Measurements from ENCODE around the gene GRIK4. TPM values are rescaled to one million over a fixed set of nuclear protein-coding genes. Genes with fewer than 3 reads are reported as not detected.

Gene GRIK4
- total and polyA plus RNA-seq, 9 of the 15 experiments (the other 6 are each of a cell fraction or from before 2014, with no cell fraction given): not detected

- Histone ChIP-seq H3K9me3 (replicated peaks; ENCODE audit: control insufficient read depth, insufficient read depth, low read depth, low read length) (no peaks in the 10 kb centered on the region), H3K36me3 (ENCODE audit: control insufficient read depth, insufficient read depth, low read length) (no peaks in the 10 kb centered on the region), H3K4me3 (no peak overlapping the region), H3K4me1 (replicated peaks in 1 of 2; ENCODE audit: control insufficient read depth in 2 of 2, insufficient read depth in 2 of 2, low read length in 2 of 2) (0 out of 5 replicates have a peak, but pooled peaks cover 0 to 3% of the 10 kb centered on the region in 2 experiments), H3K9me1 (ENCODE audit: control insufficient read depth, insufficient read depth, low read length) (no peaks in the 10 kb centered on the region), H3K27me3 (ENCODE audit: control insufficient read depth in 2 of 2, insufficient read depth in 2 of 2, low read length in 2 of 2) (peaks cover 31 to 84% of the 10 kb centered on the region in 2 experiments; a peak in 4 of 5 replicates), H3K9ac (ENCODE audit: insufficient read depth in 1 of 2, low read depth in 2 of 2, low read length in 2 of 2) (no peak overlapping the region), H4K20me1 (replicated peaks; ENCODE audit: control insufficient read depth, insufficient read depth, low read length) (no peaks in the 10 kb centered on the region), H3K79me2 (ENCODE audit: control insufficient read depth, insufficient read depth, low read length) (no peaks in the 10 kb centered on the region), H3K4me2 (ENCODE audit: insufficient read depth, low read length) (no peak overlapping the region), H2AFZ (ENCODE audit: low read depth, low read length) (no peak overlapping the region), H3K27ac (ENCODE audit: extremely low read depth, low read depth, low read length) (no peak overlapping the region)
- ChIA-PET POLR2A (interaction anchor here (0.9 kb wide), 1 partner anchor 32 kb away, joined by 4 read pairs; no protein-coding TSS in a partner anchor), CTCF (ENCODE audit: low intra/inter-chr PET ratio) (no interaction called here)
- no TSS peak for BruUV-seq (replicated peaks)
- DNase-seq (ENCODE audit: extremely low read depth in 1 of 4, low spot score in 3 of 4) (no peak), ATAC-seq (no peak), FAIRE-seq (no peak)
- WGBS (ENCODE audit: insufficient coverage, low coverage, missing lambda C conversion rate): 2% methylated on average over 5 of the region's 5 CpGs
- in situ Hi-C loops (cut with MboI) (no loop called here), intact Hi-C loops (cut with micrococcal nuclease) (no loop called here)
- TF ChIP-seq ZNF124 (CRISPR knock-in tag; IDR thresholded peaks at IDR 0.05): no peak
- no peak for TF ChIP-seq CEBPG (CRISPR knock-in tag; IDR thresholded peaks at IDR 0.05)
- 0 out of 4 replicates have a peak, but pooled peaks have one; percentile 17 to 19 for TF ChIP-seq CEBPG (tag; conservative IDR thresholded peaks at IDR 0.05 in 1 of 2, IDR thresholded peaks at IDR 0.05 in 1 of 2)
- no peak for TF ChIP-seq STAG1 (CRISPR knock-in tag; IDR thresholded peaks at IDR 0.05; ENCODE audit: borderline replicate concordance)
- TF ChIP-seq, protein P1, sequence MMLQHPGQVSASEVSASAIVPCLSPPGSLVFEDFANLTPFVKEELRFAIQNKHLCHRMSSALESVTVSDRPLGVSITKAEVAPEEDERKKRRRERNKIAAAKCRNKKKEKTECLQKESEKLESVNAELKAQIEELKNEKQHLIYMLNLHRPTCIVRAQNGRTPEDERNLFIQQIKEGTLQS (IDR thresholded peaks at IDR 0.05): peak; percentile 36
- TF ChIP-seq, protein P1 (CRISPR knock-in tag; conservative IDR thresholded peaks at IDR 0.05): no peak
- TF ChIP-seq ZFP36 (IDR thresholded peaks at IDR 0.05; ENCODE audit: low read depth, low read length, partially characterized antibody): peak; percentile 91
- TF ChIP-seq PML (IDR thresholded peaks at IDR 0.05; ENCODE audit: low read length): no peak
- TF ChIP-seq, protein P2, sequence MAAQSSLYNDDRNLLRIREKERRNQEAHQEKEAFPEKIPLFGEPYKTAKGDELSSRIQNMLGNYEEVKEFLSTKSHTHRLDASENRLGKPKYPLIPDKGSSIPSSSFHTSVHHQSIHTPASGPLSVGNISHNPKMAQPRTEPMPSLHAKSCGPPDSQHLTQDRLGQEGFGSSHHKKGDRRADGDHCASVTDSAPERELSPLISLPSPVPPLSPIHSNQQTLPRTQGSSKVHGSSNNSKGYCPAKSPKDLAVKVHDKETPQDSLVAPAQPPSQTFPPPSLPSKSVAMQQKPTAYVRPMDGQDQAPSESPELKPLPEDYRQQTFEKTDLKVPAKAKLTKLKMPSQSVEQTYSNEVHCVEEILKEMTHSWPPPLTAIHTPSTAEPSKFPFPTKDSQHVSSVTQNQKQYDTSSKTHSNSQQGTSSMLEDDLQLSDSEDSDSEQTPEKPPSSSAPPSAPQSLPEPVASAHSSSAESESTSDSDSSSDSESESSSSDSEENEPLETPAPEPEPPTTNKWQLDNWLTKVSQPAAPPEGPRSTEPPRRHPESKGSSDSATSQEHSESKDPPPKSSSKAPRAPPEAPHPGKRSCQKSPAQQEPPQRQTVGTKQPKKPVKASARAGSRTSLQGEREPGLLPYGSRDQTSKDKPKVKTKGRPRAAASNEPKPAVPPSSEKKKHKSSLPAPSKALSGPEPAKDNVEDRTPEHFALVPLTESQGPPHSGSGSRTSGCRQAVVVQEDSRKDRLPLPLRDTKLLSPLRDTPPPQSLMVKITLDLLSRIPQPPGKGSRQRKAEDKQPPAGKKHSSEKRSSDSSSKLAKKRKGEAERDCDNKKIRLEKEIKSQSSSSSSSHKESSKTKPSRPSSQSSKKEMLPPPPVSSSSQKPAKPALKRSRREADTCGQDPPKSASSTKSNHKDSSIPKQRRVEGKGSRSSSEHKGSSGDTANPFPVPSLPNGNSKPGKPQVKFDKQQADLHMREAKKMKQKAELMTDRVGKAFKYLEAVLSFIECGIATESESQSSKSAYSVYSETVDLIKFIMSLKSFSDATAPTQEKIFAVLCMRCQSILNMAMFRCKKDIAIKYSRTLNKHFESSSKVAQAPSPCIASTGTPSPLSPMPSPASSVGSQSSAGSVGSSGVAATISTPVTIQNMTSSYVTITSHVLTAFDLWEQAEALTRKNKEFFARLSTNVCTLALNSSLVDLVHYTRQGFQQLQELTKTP (IDR thresholded peaks at IDR 0.05; ENCODE audit: low read depth in 1 of 2, partially characterized antibody in 2 of 2): no peak
- TF ChIP-seq TCF3 (CRISPR knock-in tag; IDR thresholded peaks at IDR 0.05): no peak
Measured at GRCh38 chr11:120532832-120533196, 21.3 kb downstream of the GRIK4 start.

Measured in K562 (cell line).